Metanephros (tissue), 2 donors: ENCODE measurements around the gene ZBTB45. TPM values are rescaled to one million over a fixed set of nuclear protein-coding genes. Genes with fewer than 3 reads are reported as not detected.

Source experiments
- small RNA-seq: library from RNA; depleted of rRNA; stranded (forward); fragments of <200 nt; gene quantifications from one replicate; pipeline ENCODE3, GENCODE V24; 2014; ENCODE audit warnings: low replicate concordance
- total RNA-seq: library from RNA; depleted of rRNA; stranded (reverse); fragments of >200 nt; gene quantifications from one replicate; pipeline ENCODE4 v1.2.3, GENCODE V29; 2014

The ZBTB45 gene
- total RNA-seq = 12.1 TPM

GRCh38 chr19:58519355-58520256 lies at the start of gene ZBTB45:
TSS of gene ZBTB45 (minus strand) at chr19:58519810. CDS start at chr19:58517673, 2,137 bp downstream.

GRCh38 chr19:58558066-58558622 lies 38.5 kb upstream of the ZBTB45 start, which contains the start of gene UBE2M:
TSS of gene UBE2M (minus strand) at chr19:58558611. CDS start at chr19:58558381, 230 bp downstream.

GRCh38 chr19:58554494-58555368 lies 35.1 kb upstream of the ZBTB45 start, which contains the start of gene CHMP2A:
TSS of gene CHMP2A (minus strand) at chr19:58555105. CDS start at chr19:58554212, 893 bp downstream.

GRCh38 chr19:58543826-58544590 lies 24.4 kb upstream of the ZBTB45 start, which contains the start of gene TRIM28:
TSS of gene TRIM28 (plus strand) at chr19:58544064. CDS start at chr19:58544758, 694 bp downstream.

GRCh38 chr19:58511353-58512208 lies 8.0 kb downstream of the ZBTB45 start, which contains the start of gene SLC27A5:
TSS of gene SLC27A5 (minus strand) at chr19:58511992. CDS start at chr19:58511955, 37 bp downstream.

GRCh38 chr19:58475714-58476497 lies 43.7 kb downstream of the ZBTB45 start, which contains the start of gene ZNF446:
TSS of gene ZNF446 (plus strand) at chr19:58476352. CDS start at chr19:58477219, 867 bp downstream.

GRCh38 chr19:58466760-58467589 lies 52.6 kb downstream of the ZBTB45 start, which contains the start of gene ZNF324:
TSS of gene ZNF324 (plus strand) at chr19:58467080. CDS start at chr19:58469186, 2,106 bp downstream.

Small RNAs within 50 kb of the gene (small RNA-seq; reads per million reads assigned to genes)
- gene MIR6807 (not detected), gene RN7SL525P (not detected), gene RN7SL693P (not detected), gene RNU6-1337P (not detected)

Other genes with a start within 250 kb of the ZBTB45 start
- gene ZNF8, start 240.9 kb downstream of the ZBTB45 start, total RNA-seq = 10.9 TPM
- gene ERVK3-1, start 214.4 kb downstream of the ZBTB45 start, total RNA-seq = 38.0 TPM
- gene ZSCAN22, start 192.8 kb downstream of the ZBTB45 start, total RNA-seq = 2.7 TPM
- gene A1BG, start 166.3 kb downstream of the ZBTB45 start, total RNA-seq = 4.3 TPM
- 7.1 TPM for gene ZNF497, start 157.1 kb downstream of the ZBTB45 start, total RNA-seq
- 4.7 TPM for gene ZNF837, start 138.8 kb downstream of the ZBTB45 start, total RNA-seq
- gene RPS5, start 132.5 kb downstream of the ZBTB45 start, total RNA-seq = 1,732 TPM
- gene RNF225, start 124.2 kb downstream of the ZBTB45 start, total RNA-seq = not detected
- gene ZNF584, start 111.2 kb downstream of the ZBTB45 start, total RNA-seq = 27.2 TPM
- 11.8 TPM for gene ZNF132, start 79.7 kb downstream of the ZBTB45 start, total RNA-seq
- 13.7 TPM for gene ZNF324B, start 68.2 kb downstream of the ZBTB45 start, total RNA-seq
- gene ZNF324, start 52.7 kb downstream of the ZBTB45 start, total RNA-seq = 24.7 TPM
- gene ZNF446, start 43.5 kb downstream of the ZBTB45 start, total RNA-seq = 18.7 TPM
- gene SLC27A5, start 7.8 kb downstream of the ZBTB45 start, total RNA-seq = 6.9 TPM
- 422 TPM for gene TRIM28, start 24.3 kb upstream of the ZBTB45 start, total RNA-seq
- gene CHMP2A, start 35.3 kb upstream of the ZBTB45 start, total RNA-seq = 77.3 TPM
- 64.5 TPM for gene UBE2M, start 38.8 kb upstream of the ZBTB45 start, total RNA-seq
- 37.2 TPM for gene MZF1, start 53.5 kb upstream of the ZBTB45 start, total RNA-seq